ENCODE data around the gene ANXA2R.

- TF ChIP-seq CTCF (IDR thresholded peaks at IDR 0.05) (no peak), EZH2 (IDR thresholded peaks at IDR 0.05; ENCODE audit: borderline replicate concordance, insufficient read depth, low read depth, low read length, poor library complexity, severe bottlenecking) (no peak)
Measured at GRCh38 chr5:43001748-43002147, 38.4 kb downstream of the ANXA2R start.
